Measurements from ENCODE around the gene NAALADL2. TPM values are rescaled to one million over a fixed set of nuclear protein-coding genes. Genes with fewer than 3 reads are reported as not detected.

The NAALADL2 gene
- total RNA-seq, 1 experiment from 2014 or later, result 1.6 TPM

DNA sequence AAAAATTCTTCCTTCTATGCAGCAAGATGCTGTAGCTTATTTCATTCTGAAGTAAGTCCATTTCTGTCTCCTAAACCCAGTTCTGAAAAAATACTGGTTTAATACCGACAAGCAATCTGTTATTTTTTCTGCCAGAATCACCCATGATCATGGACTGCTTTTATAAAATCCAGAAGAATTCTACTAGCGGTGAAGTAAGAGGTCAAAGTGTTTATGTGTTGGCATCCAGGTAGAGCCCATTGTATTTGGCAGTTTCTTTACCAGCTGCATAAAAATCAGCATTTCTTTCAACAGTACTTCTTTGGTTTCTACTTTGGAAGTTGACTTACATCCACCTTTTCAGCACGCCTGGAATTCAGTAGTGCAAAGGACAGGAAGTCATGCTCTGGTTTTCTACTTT lies 484.8 kb downstream of the NAALADL2 start:
- no peaks in the 10 kb centered on the region for H3K27me3 Mint-ChIP-seq (ENCODE audit: low read depth)
- no peak overlapping the region for H2AK5ac ChIP-seq (ENCODE audit: insufficient read length, low read length)
- H4K91ac ChIP-seq (ENCODE audit: insufficient read length, low read depth, low read length), result no peak overlapping the region
- H3K4me3 Mint-ChIP-seq, result no peak overlapping the region
- no peaks in the 10 kb centered on the region for H3K9me3 Mint-ChIP-seq
- H3K4me2 ChIP-seq (ENCODE audit: insufficient read depth, insufficient read length, low read length), result no peak overlapping the region
- H3K4ac ChIP-seq (ENCODE audit: low read depth, low read length), result no peak overlapping the region
- no peaks in the 10 kb centered on the region for H3K79me1 ChIP-seq (ENCODE audit: insufficient read depth, low read depth, low read length, poor library complexity, severe bottlenecking)
- no peak overlapping the region for H3K27ac ChIP-seq (ENCODE audit: insufficient read length, low read depth, low read length)
- H4K8ac ChIP-seq (replicated peaks; ENCODE audit: insufficient read length, low read depth, low read length), result no peak overlapping the region
- no peak overlapping the region; a peak in 1 of 7 replicates for H3K27ac Mint-ChIP-seq
- H4K5ac ChIP-seq (ENCODE audit: insufficient read length, low read depth, low read length), result no peak overlapping the region
- no peak overlapping the region for H3K18ac ChIP-seq (ENCODE audit: insufficient read length, low read depth, low read length)
- TF ChIP-seq CTCF (conservative IDR thresholded peaks at IDR 0.05), result no peak
- H3K14ac ChIP-seq (ENCODE audit: insufficient read depth, low read length), result no peak overlapping the region
- H3K9me3 ChIP-seq (ENCODE audit: control insufficient read depth, low read depth, low read length), result no peaks in the 10 kb centered on the region
- H3K4me1 Mint-ChIP-seq, result peaks cover 0 to 3% of the 10 kb centered on the region in 2 experiments; a peak in 2 of 4 replicates
- no peaks in the 10 kb centered on the region for H3K23me2 ChIP-seq (ENCODE audit: insufficient read length, low read depth, low read length, poor library complexity, severe bottlenecking)
- H2BK120ac ChIP-seq (ENCODE audit: low read depth, low read length, poor library complexity, severe bottlenecking), result no peak overlapping the region
- H2BK5ac ChIP-seq (ENCODE audit: insufficient read length, low read length), result no peak overlapping the region
- no peak overlapping the region for H2BK15ac ChIP-seq (ENCODE audit: low read depth, low read length)
- H3K79me2 ChIP-seq (ENCODE audit: insufficient read depth, low read length), result no peaks in the 10 kb centered on the region
- no peaks in the 10 kb centered on the region for H4K20me1 ChIP-seq (ENCODE audit: control insufficient read depth, insufficient read depth, insufficient read length)
- WGBS (ENCODE audit: extremely low coverage, insufficient read length, low lambda C conversion rate), result no CpG with 5 or more reads among the region's 3 CpGs
- DNase-seq, result no peak
- H3K27me3 ChIP-seq (ENCODE audit: insufficient read depth, low read length), result no peaks in the 10 kb centered on the region
- no peak overlapping the region for H3K23ac ChIP-seq (ENCODE audit: insufficient read length, low read depth, low read length)
- H3K9ac ChIP-seq (ENCODE audit: extremely low read depth, insufficient read length, low read length), result no peak overlapping the region
- H3T11ph ChIP-seq (ENCODE audit: low read length), result no peak overlapping the region
- no peak overlapping the region for H2BK12ac ChIP-seq (ENCODE audit: insufficient read length, low read depth, low read length)
- no peak overlapping the region for H2BK20ac ChIP-seq (ENCODE audit: low read depth, low read length, poor library complexity, severe bottlenecking)
- H2AFZ ChIP-seq (ENCODE audit: low read length), result no peak overlapping the region
- H3K36me3 Mint-ChIP-seq (ENCODE audit: insufficient read depth in 1 of 3, low read depth in 3 of 3), result no peaks in the 10 kb centered on the region
- no peaks in the 10 kb centered on the region for H3K4me1 ChIP-seq (ENCODE audit: insufficient read depth, low read length)
- H3K56ac ChIP-seq (ENCODE audit: insufficient read length, low read depth, low read length), result no peak overlapping the region

Measured in H9 (cell line).